Posterior vena cava (tissue), 2 donors: ENCODE results near the gene BTF3L4. TPM values are rescaled to one million over a fixed set of nuclear protein-coding genes. Genes with fewer than 3 reads are reported as not detected.

Source experiments
- DNase-seq: peaks from one replicate; pipeline ENCODE4 v3.0.0-alpha.2; 2020; ENCODE audit warnings: low spot score
- intact Hi-C, 2 donors: fragments of 100-400 bp; cut with DNase I; formaldehyde crosslinking; loops; one replicate each; pipeline versions ENCODE4 v1.14.1 to v1.14.2; 2022 to 2023
- total RNA-seq, 2 donors: library from RNA; stranded (reverse); fragmentation: NEBNext Ultra II Directional; extraction: Animal tissue kit (Norgen Biotek cat#: 25700); gene quantifications; one replicate each; pipeline ENCODE4 v1.2.1, GENCODE V29; 2021
- donor health status: DM: yes; HTN: yes; CAD: no.
- donor health status: DM: yes; HTN: yes; CAD: no.

Gene BTF3L4
- total RNA-seq, 2 donors from 2014 or later = 36.6 to 41.5 TPM

DNA sequence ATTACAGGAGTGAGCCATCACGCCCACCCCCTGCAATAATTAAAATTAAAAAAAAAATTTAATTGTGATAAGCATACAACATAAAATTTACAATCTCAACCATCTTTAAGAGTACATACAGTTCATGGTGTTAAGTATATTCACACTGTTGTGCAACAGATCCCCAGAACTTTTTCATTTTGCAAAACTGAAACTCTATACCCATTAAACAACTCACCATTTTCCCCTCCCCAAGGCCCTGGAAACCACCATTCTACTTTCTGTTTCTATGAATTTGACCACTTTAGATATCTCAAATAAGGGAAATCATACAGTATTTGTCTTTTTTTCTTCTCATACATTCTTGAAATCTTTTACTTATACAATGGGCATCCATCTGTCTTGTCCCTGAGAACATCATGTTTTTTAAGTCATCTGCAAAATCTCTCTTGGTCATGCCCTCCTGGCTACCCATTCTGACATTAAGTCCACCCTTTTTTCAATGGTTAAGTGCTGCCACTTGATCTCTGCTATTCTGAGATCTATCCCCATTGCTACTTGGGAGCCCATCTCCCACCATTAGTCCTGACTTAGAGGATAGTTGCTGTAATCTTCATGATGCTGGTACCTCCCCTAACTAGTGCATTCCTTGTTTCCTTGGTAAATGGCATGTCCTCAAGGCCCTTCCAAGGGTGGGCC lies 46.4 kb downstream of the BTF3L4 start:
- intact Hi-C loops = no loop called here
- no peak for DNase-seq

DNA sequence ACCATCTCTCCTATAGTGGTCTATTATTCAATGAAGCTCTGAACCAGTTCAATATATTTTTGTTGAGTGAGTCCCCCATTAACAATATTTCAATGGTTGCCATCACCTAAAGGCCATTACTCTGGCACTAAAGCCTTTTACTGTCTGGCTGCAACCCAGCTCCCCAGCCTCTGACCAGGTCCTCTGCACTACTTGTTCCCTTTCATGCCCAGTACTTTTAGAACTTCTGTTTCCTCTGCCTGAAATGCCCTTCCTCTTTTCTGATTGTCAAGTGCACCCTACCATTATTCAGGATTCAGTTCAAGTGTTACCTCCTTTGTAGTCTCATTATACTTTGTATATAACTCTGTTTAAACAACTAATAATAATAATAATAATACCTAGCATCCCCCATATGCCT lies 55.4 kb downstream of the BTF3L4 start:
- intact Hi-C loops = no loop called here
- no peak for DNase-seq

DNA sequence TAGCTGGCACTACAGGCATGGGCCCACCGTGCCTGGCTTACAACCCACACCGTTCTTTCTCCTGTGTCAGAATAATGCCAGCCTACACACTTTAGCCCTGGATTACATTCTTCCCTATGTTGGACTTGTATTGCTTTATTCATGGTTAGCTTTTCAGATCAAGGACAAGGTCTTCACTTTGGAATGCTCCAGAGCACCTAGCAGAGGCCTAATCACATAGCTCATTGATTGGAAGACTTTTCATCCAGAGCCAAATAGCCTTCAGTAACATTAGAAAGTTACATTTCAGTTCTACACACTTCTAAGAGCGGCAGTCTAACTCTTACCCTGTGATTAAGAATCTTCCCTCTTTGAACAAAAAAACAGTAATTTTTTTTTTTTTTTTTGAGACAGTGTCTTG lies 56.4 kb downstream of the BTF3L4 start:
- intact Hi-C loops = no loop called here
- no peak for DNase-seq

DNA sequence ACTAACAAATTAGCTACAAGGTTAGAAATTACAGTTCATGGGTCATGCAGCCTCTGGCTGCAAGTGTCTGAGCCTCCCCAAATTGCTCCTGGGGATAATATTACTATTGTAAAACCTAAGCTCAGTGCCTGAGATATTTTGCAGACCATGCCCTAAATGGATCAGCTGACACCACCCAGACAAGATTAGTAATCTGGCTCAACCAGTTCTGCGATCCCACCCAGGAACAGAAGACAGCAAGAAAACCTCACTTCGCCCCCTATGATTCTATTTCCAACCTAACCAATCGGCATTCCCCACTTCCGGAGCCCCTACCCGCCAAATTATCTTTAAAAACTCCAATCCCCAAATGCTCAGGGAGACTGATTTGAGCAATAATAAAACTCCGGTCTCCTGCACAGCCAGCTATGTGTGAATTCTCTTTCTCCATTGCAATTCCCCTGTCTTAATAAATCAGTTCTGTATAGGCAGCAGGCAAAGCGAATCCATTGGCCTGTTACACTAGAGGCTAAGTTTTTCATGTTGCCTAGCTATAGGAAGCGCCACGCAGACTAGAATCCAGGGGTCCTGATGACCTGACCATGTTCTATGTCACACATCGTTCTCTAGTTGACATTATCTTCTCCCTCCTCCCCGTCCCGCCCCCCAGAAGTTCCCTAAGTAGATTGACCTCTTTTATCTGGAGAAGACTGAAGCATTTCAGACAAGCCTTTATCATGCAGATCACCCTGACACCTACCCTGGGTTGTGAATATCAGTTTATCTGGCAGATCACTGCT lies 63.4 kb downstream of the BTF3L4 start:
- DNase-seq = no peak
- intact Hi-C loops = no loop called here

DNA sequence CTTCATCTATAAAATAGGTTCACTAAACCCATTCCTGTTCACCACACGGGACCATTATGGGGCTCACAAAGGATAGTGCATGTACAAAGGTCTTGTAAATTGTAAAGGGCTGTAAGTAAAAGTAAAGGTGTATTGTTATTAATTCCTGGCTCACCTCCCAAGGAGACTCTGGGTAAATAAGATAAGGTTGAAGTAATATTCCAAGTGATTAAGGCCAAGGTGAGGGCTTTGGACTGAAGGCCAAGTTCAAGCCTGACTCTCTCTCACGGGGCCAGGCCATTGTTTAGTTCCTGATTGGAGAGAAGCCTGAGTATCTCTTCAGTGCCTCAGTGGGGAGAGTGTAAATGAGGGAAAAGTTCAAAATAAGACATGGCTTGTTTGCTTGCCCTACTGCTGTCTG lies 66.3 kb downstream of the BTF3L4 start:
- no peak for DNase-seq
- intact Hi-C loops = no loop called here

DNA sequence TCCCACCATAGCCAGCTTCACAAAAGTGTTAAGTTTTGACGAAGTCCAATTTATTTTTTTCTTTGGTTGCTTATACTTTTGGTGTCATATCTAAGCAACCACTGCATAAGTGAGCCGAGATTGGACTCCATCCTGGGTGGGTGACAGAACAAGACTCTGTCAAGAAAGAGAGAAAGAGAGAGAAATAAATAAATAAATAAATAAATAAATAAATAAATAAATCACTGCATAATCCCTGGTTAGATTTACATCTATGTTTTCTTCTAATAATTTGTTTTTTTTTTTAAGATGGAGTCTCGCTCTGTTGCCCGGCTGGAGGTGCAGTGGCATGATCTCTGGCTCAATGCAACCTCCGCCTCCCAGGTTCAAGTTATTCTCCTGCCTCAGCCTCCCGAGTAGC lies 67.5 kb downstream of the BTF3L4 start:
- intact Hi-C loops = no loop called here
- no peak for DNase-seq

DNA sequence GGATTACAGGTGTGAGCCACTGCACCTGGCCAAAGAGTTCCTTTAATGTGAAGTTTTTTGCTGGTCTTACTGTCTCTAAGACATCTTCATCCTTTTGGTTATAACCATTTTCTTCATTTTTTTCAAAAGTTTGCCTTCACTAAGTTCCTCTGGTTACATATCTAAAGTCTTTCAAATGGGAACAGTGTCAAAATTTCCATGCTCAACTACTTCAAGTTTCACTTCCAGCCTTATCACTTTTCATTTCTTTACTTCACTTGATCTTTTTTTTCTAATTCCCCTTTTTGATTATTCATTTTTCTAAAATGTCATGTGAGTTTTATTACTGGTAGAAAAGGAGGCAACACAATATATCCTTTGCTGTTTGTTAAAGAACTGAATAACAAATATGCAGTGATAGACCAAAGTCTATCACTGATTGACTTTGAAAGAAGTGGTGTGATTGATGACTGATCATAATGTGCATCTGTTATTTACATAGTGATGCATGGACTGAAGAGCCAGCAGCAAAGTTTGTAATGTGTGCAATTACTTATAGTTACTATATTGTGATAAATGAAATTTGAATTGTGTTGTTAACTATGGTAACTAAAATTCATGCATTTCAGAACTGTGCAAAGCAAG lies 69.8 kb downstream of the BTF3L4 start:
- DNase-seq = no peak
- intact Hi-C loops = loop anchor here (5.0 kb wide), 2 partner anchors 171 to 276 kb away; partner anchors contain the start of genes ORC1 (in 1 of the 2) and PRPF38A (in 1 of the 2)

DNA sequence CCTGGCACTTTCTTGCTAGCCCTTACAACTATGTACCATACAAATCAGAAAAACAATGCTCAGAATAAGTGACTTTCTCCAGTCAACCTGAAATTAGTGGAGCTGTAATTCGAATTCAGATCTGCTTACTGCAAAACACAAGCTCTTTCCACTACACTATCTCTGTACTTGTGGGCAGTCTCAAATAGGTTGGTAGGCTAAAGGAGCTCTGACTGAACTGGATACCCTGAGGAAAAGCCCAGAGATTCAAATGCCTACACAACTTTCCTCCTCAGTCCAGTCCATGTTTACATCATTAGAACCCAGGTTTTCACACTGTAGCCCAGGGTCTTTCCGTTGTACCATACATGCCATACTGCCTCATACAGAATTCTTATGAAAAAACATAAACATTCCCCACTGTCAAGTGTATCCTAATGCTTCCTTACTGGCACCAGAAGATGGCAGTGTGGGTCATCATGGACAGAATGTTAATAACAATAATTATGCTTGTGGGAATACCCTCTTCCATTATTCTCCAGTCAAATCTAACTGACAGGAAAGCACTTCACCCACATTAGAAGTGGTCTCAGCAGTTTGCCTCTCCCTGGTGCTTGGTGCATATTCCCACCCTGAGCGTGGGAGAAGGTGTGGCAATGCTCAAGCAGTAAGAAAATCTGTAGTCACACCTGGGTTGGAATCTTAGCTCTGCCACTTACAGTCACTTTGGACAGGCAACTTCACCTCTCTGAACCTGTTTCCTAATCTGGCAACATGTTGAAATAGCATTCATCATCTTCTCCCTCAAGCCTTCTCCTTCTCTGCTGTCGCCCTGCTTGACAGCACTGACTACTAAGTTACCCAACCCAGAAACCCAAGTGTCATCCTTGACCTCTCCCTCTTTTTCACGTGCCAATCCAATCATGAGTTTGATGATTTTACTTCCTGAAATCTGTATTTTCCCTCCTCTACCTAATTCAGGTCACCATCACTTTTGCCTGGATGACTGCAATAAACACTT lies 71.4 kb downstream of the BTF3L4 start:
- intact Hi-C loops = loop anchor here (5.0 kb wide), 2 partner anchors 170 to 275 kb away; partner anchors contain the start of genes ORC1 (in 1 of the 2) and PRPF38A (in 1 of the 2)
- DNase-seq = no peak

DNA sequence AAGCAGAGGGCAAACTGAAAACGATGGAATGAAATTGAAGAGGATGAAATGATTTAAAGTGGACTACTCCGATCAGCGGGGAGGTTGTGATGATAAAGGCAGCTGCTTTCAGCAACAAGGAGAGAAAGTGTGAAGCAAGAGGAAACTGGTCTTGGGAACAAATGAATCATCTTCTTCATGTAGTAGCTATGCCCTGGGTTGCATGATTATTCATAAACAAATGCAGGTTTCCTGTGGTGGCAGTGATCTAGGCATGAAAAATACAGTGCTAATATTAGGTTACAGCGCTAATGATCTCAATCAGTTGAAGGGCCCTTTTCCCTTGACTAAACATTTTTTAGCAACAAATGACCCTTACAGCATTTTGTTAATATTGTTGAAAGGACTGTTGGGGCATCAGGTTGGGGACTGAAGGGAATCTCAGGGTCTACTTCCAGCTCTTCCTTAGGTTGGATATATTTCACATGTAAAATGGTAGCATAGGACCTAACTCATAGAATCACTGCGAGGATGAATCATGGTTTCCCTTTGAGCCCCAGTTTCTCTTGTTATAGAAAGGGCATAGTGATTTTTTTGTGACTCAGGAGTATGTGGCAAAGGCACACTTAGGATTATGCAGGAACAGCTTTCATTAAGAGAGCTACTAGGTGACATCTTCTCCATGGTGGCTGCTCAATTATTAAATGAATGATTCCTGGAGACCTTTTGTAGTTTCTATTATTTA lies 83.9 kb downstream of the BTF3L4 start:
- intact Hi-C loops = no loop called here

More for the DNA sequence above, 83.9 kb downstream of the BTF3L4 start:
- no peak for DNase-seq

Other genes with a start within 250 kb of the BTF3L4 start
- gene NRDC, start 177.6 kb upstream of the BTF3L4 start, total RNA-seq = 100 to 1,000 TPM in 1 of 2 donors, 10 to 100 TPM in 1; 88.0 to 108 TPM
- gene RAB3B, start 65.6 kb upstream of the BTF3L4 start, total RNA-seq = under 1 TPM in 1 of 2 donors, not detected in 1; 0.05 TPM
- gene KTI12, start 22.5 kb upstream of the BTF3L4 start, total RNA-seq = 1 to 10 TPM; 5.7 to 7.8 TPM
- 10 to 100 TPM; 30.1 to 32.7 TPM for gene TXNDC12, start 1.1 kb upstream of the BTF3L4 start, total RNA-seq
- 10 to 100 TPM; 19.0 to 19.8 TPM for gene ZFYVE9, start 85.8 kb downstream of the BTF3L4 start, total RNA-seq